ENCODE results near the gene DMKN.

- TF ChIP-seq, protein P1, sequence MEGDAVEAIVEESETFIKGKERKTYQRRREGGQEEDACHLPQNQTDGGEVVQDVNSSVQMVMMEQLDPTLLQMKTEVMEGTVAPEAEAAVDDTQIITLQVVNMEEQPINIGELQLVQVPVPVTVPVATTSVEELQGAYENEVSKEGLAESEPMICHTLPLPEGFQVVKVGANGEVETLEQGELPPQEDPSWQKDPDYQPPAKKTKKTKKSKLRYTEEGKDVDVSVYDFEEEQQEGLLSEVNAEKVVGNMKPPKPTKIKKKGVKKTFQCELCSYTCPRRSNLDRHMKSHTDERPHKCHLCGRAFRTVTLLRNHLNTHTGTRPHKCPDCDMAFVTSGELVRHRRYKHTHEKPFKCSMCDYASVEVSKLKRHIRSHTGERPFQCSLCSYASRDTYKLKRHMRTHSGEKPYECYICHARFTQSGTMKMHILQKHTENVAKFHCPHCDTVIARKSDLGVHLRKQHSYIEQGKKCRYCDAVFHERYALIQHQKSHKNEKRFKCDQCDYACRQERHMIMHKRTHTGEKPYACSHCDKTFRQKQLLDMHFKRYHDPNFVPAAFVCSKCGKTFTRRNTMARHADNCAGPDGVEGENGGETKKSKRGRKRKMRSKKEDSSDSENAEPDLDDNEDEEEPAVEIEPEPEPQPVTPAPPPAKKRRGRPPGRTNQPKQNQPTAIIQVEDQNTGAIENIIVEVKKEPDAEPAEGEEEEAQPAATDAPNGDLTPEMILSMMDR (IDR thresholded peaks at IDR 0.05; ENCODE audit: insufficient read depth, low read length, poor library complexity, severe bottlenecking), result no peak
- TF ChIP-seq EZH2phosphoT487 (conservative IDR thresholded peaks at IDR 0.05; ENCODE audit: low read length), result no peak
Measured at GRCh38 chr19:35545855-35546381, 32.5 kb upstream of the DMKN start.

Data from SU-DHL-6 (cell line).